ENCODE data around the gene ART5. TPM values are rescaled to one million over a fixed set of nuclear protein-coding genes. Genes with fewer than 3 reads are reported as not detected.
A peak's percentile ranks its signal among the peaks of the same experiment; 100 is the strongest.
"Not testable (repeated sequence)": the region's sequence is repeated elsewhere in the genome, so short reads cannot be mapped to it uniquely, and the experiment has no call there.

Gene ART5
- polyA plus RNA-seq, 1 experiment = 0.22 TPM

DNA sequence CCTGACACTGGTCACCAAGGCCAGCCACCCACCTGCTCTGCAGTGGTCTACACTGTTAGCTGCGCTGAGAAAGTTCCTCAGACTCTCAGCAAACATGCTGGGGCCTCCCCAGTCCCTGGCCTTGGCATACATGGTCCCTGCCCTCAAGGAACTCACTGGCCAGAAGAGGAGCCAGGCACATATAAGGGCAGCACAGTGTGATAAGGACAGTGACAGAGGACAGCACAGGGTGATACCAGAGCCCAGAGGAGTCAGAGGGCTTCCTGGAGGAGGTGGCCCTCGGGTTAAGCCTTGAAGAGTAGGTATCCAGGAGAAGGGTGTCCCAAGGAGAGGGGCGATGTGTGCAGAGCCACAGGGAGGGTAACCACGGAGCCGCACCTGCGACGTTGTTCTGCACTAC, 3.8 kb upstream of the ART5 start:
- TF ChIP-seq, protein P1, sequence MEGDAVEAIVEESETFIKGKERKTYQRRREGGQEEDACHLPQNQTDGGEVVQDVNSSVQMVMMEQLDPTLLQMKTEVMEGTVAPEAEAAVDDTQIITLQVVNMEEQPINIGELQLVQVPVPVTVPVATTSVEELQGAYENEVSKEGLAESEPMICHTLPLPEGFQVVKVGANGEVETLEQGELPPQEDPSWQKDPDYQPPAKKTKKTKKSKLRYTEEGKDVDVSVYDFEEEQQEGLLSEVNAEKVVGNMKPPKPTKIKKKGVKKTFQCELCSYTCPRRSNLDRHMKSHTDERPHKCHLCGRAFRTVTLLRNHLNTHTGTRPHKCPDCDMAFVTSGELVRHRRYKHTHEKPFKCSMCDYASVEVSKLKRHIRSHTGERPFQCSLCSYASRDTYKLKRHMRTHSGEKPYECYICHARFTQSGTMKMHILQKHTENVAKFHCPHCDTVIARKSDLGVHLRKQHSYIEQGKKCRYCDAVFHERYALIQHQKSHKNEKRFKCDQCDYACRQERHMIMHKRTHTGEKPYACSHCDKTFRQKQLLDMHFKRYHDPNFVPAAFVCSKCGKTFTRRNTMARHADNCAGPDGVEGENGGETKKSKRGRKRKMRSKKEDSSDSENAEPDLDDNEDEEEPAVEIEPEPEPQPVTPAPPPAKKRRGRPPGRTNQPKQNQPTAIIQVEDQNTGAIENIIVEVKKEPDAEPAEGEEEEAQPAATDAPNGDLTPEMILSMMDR (IDR thresholded peaks at IDR 0.05; ENCODE audit: low read depth, low read length) = no peak
- Histone ChIP-seq H3K9me3 (ENCODE audit: control insufficient read depth, insufficient read depth, low read length) (no peaks in the 10 kb centered on the region; the same call in 1 of the 2 replicates), H3K27me3 (ENCODE audit: control insufficient read depth, insufficient read depth, low read length) (peaks cover 15% of the 10 kb centered on the region), H3K27ac (ENCODE audit: low read depth, low read length) (no peak overlapping the region), H3K4me3 (ENCODE audit: low read depth, low read length) (no peak overlapping the region)
- ChIA-PET CTCF (no interaction called here), POLR2A (no interaction called here)
- no peak for DNase-seq (ENCODE audit: low read depth, low spot score)

DNA sequence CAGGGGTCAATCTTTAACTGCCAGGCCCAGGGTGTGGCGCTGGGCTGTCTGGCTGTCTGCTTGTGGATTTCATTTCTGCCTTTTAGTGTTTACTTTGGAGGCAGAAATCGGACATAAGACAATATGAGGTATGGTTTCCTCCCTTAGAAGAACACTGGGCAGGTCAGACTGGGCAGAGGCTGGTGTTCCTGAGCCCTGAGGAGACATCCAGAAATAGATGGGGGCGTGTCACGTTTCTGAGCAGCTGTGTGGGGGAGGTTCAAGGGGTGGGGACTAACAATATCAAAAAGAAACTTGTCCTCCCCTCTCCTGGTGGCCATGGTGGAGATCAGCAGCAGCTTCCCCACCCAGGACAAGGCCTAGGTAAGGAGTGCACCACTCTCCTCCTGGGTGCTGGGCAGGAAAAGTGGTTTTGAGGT, 3.0 kb upstream of the ART5 start, which contains the start of gene ART1:
Gene ART1, plus strand, starts transcription at position 312 of the 419 bp plus-strand sequence. CDS start 14,086 bp downstream, outside the sequence.
- Histone ChIP-seq H3K4me3 (ENCODE audit: low read depth, low read length) (no peak within 1 kb of the TSS), H3K9me3 (ENCODE audit: control insufficient read depth, insufficient read depth, low read length) (no peaks in the 10 kb centered on the region; the same call in 1 of the 2 replicates), H3K27ac (ENCODE audit: low read depth, low read length) (no peak within 1 kb of the TSS), H3K27me3 (ENCODE audit: control insufficient read depth, insufficient read depth, low read length) (peaks cover 14% of the 10 kb centered on the region)
- ChIA-PET POLR2A (interaction anchor here (0.7 kb wide), 1 partner anchor 197 kb away, joined by 3 read pairs; no protein-coding TSS in a partner anchor), CTCF (no interaction called here)
- TF ChIP-seq, protein P1 (IDR thresholded peaks at IDR 0.05; ENCODE audit: low read depth, low read length) = no peak
- DNase-seq (ENCODE audit: low read depth, low spot score) = no peak

DNA sequence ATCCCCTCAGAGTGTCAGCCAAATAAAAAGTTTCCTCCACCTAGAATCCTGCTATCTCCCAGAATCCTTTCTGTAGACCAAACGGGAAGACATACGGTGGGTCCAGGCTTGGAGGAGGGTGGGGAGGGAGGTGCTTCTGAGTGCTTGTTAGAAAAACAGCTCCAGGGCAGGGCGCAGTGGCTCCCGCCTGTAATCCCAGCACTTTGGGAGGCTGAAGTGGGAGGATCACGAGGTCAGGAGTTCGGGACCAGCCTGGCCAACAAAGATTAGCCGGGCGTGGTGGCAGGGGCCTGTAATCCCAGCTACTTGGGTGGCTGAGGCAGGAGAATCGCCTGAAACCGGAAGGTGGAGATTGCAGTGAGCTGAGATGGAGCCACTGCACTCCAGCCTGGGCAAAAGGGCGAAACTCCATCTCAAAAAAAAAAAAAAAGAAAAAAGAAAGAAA, 1.3 kb upstream of the ART5 start:
- H3K9me3 ChIP-seq (ENCODE audit: control insufficient read depth, insufficient read depth, low read length); DNase-seq (ENCODE audit: low read depth, low spot score); CTCF ChIA-PET; H3K27ac ChIP-seq (ENCODE audit: low read depth, low read length); H3K4me3 ChIP-seq (ENCODE audit: low read depth, low read length): not testable (repeated sequence)
- POLR2A ChIA-PET = interaction anchor here (0.6 kb wide), 1 partner anchor 133 kb away, joined by 4 read pairs; no protein-coding TSS in a partner anchor
- peaks cover 10% of the 10 kb centered on the region for H3K27me3 ChIP-seq (ENCODE audit: control insufficient read depth, insufficient read depth, low read length)

DNA sequence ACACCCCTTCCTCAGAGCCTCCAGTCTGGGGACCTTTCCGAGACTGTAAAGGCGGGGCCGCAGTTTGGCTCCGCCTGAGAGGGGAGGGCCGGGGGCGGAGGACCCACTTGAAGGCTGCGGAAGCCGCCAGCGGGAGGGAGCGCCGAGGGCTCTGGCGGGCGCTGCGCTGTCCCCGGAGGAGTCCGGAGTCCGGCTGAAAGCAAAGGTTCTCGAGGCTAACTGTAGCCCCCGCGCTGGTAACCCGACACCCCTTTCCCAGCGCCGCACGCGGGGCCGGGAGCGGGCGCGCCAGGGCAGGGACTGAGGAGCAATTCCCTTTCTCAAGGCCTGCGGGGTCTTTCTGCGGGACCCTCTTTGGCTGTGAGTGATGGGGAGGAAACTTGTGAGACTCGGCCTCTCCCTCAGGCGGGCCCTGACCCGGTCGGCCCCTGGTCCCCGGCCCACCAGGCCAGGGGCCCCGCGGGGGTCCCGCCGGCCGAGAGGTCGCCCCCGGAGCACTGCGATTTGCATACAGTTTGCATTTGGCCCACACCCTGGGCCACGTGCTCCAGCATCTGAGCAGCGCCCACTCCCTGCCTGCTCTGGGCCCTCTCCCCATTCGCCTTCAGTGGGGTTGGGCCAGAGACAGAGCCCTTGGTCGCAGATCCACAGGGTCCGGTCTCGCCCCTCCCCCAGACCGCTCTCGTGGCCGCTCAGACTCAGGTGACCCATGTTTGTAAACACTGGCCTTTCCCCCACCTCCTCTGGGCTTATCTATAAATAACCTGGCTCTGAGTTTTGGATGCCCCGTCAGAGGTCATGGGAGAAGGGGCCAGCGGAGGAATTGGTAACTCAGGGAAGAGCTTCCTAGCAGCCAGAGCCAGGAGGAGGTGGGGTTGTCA, 519 bp upstream of the ART5 start:
- Histone ChIP-seq H3K27ac (ENCODE audit: low read depth, low read length) (no peak overlapping the region), H3K4me3 (ENCODE audit: low read depth, low read length) (peak overlapping the region; percentile 62), H3K27me3 (ENCODE audit: control insufficient read depth, insufficient read depth, low read length) (peaks cover 10% of the 10 kb centered on the region), H3K9me3 (ENCODE audit: control insufficient read depth, insufficient read depth, low read length) (no peaks in the 10 kb centered on the region; the same call in 1 of the 2 replicates)
- TF ChIP-seq, protein P1 (IDR thresholded peaks at IDR 0.05; ENCODE audit: low read depth, low read length) = no peak
- POLR2A ChIA-PET = interaction anchor here (0.6 kb wide), 1 partner anchor 133 kb away, joined by 4 read pairs; no protein-coding TSS in a partner anchor
- CTCF ChIA-PET = no interaction called here
- peak; percentile 26 for DNase-seq (ENCODE audit: low read depth, low spot score)

DNA sequence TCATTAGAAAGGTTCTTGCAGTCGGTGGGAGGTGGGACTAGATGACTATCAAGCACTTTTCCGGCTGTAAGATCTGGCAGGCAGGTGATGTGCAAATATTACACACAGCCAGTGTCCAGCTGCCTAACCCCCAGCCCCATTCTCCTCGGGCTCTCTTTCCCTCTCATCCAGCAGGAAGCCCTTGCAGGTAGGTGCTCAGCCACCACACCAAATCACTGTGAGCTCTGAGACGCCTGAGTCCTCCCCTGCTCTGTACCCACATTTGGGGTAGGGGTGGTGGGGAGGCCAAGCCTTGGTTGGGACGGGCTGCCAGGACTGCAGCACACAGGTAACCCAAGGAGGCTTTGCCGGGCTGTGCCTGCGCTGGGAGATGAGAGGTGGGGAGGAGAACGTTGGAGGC, 601 bp downstream of the ART5 start:
- TF ChIP-seq, protein P1 (IDR thresholded peaks at IDR 0.05; ENCODE audit: low read depth, low read length) = no peak
- CTCF ChIA-PET = no interaction called here
- no peak overlapping the region for H3K27ac ChIP-seq (ENCODE audit: low read depth, low read length)
- POLR2A ChIA-PET = no interaction called here
- H3K9me3 ChIP-seq (ENCODE audit: control insufficient read depth, insufficient read depth, low read length) = no peaks in the 10 kb centered on the region; the same call in 1 of the 2 replicates
- H3K4me3 ChIP-seq (ENCODE audit: low read depth, low read length) = no peak overlapping the region
- DNase-seq (ENCODE audit: low read depth, low spot score) = no peak
- peaks cover 12% of the 10 kb centered on the region for H3K27me3 ChIP-seq (ENCODE audit: control insufficient read depth, insufficient read depth, low read length)

Measured in AG04450 (cell line).